ENCODE data around the gene PLAU.
"Not testable (repeated sequence)": the region's sequence is repeated elsewhere in the genome, so short reads cannot be mapped to it uniquely, and the experiment has no call there.

PLAU gene

GRCh38 chr10:73963533-73963932 lies 52.6 kb downstream of the PLAU start:
- not testable (repeated sequence) for H3K36me3 ChIP-seq (ENCODE audit: control insufficient read depth in 2 of 2, insufficient read depth in 2 of 2, low read length in 2 of 2); H3K27me3 ChIP-seq (ENCODE audit: control insufficient read depth in 2 of 2, insufficient read depth in 2 of 2, low read length in 2 of 2); H3K27ac ChIP-seq (ENCODE audit: low read depth in 2 of 2, low read length in 2 of 2); H3K9me3 ChIP-seq (ENCODE audit: control insufficient read depth in 2 of 2, low read length in 2 of 2); H3K4me3 ChIP-seq (ENCODE audit: low read length in 2 of 2); H3K9ac ChIP-seq (ENCODE audit: low read depth in 1 of 2, low read length in 2 of 2)
- peaks cover 13 to 21% of the 10 kb centered on the region in 2 donors for H3K4me1 ChIP-seq (ENCODE audit: control insufficient read depth in 2 of 2, insufficient read depth in 2 of 2, low read length in 2 of 2)

GRCh38 chr10:73964743-73965142 lies 53.8 kb downstream of the PLAU start:
- Histone ChIP-seq H3K27me3 (ENCODE audit: control insufficient read depth in 2 of 2, insufficient read depth in 2 of 2, low read length in 2 of 2) (no peaks in the 10 kb centered on the region), H3K9ac (ENCODE audit: low read depth in 1 of 2, low read length in 2 of 2) (no peak overlapping the region), H3K9me3 (ENCODE audit: control insufficient read depth in 2 of 2, low read length in 2 of 2) (no peaks in the 10 kb centered on the region), H3K4me1 (ENCODE audit: control insufficient read depth in 2 of 2, insufficient read depth in 2 of 2, low read length in 2 of 2) (peaks cover 15 to 22% of the 10 kb centered on the region in 2 donors), H3K4me3 (ENCODE audit: low read length in 2 of 2) (no peak overlapping the region), H3K36me3 (ENCODE audit: control insufficient read depth in 2 of 2, insufficient read depth in 2 of 2, low read length in 2 of 2) (no peaks in the 10 kb centered on the region), H3K27ac (ENCODE audit: low read depth in 2 of 2, low read length in 2 of 2) (no peak overlapping the region)

- not testable (repeated sequence) for H3K36me3 ChIP-seq (ENCODE audit: control insufficient read depth in 2 of 2, insufficient read depth in 2 of 2, low read length in 2 of 2); H3K9me3 ChIP-seq (ENCODE audit: control insufficient read depth in 2 of 2, low read length in 2 of 2); H3K27me3 ChIP-seq (ENCODE audit: control insufficient read depth in 2 of 2, insufficient read depth in 2 of 2, low read length in 2 of 2)
- peak overlapping the region; percentile 83 to 89 for H3K27ac ChIP-seq (ENCODE audit: low read depth in 2 of 2, low read length in 2 of 2)
- H3K4me3 ChIP-seq (ENCODE audit: low read length in 2 of 2), result peak overlapping the region; percentile 15 to 57
- H3K4me1 ChIP-seq (ENCODE audit: control insufficient read depth in 2 of 2, insufficient read depth in 2 of 2, low read length in 2 of 2), result peaks cover 15 to 22% of the 10 kb centered on the region in 2 donors
- peak overlapping the region; percentile 4 to 67 for H3K9ac ChIP-seq (ENCODE audit: low read depth in 1 of 2, low read length in 2 of 2)
These were observed 54.4 kb downstream of the PLAU start for GRCh38 chr10:73965267-73965889.

GRCh38 chr10:73965890-73966768 lies 55.2 kb downstream of the PLAU start:
- H3K9ac ChIP-seq (ENCODE audit: low read depth in 1 of 2, low read length in 2 of 2), result peak overlapping the region; percentile 4 to 67
- H3K27ac ChIP-seq (ENCODE audit: low read depth in 2 of 2, low read length in 2 of 2), result peak overlapping the region; percentile 83 to 89
- H3K36me3 ChIP-seq (ENCODE audit: control insufficient read depth in 2 of 2, insufficient read depth in 2 of 2, low read length in 2 of 2), result no peaks in the 10 kb centered on the region
- peak overlapping the region; percentile 15 to 57 for H3K4me3 ChIP-seq (ENCODE audit: low read length in 2 of 2)
- peaks cover 15 to 22% of the 10 kb centered on the region in 2 donors for H3K4me1 ChIP-seq (ENCODE audit: control insufficient read depth in 2 of 2, insufficient read depth in 2 of 2, low read length in 2 of 2)
- no peaks in the 10 kb centered on the region for H3K9me3 ChIP-seq (ENCODE audit: control insufficient read depth in 2 of 2, low read length in 2 of 2)
- no peaks in the 10 kb centered on the region for H3K27me3 ChIP-seq (ENCODE audit: control insufficient read depth in 2 of 2, insufficient read depth in 2 of 2, low read length in 2 of 2)

- H3K36me3 ChIP-seq (ENCODE audit: control insufficient read depth in 2 of 2, insufficient read depth in 2 of 2, low read length in 2 of 2), result no peaks in the 10 kb centered on the region
- no peaks in the 10 kb centered on the region for H3K27me3 ChIP-seq (ENCODE audit: control insufficient read depth in 2 of 2, insufficient read depth in 2 of 2, low read length in 2 of 2)
- H3K9ac ChIP-seq (ENCODE audit: low read depth in 1 of 2, low read length in 2 of 2), result no peak overlapping the region
- peak overlapping the region; percentile 83 to 89 for H3K27ac ChIP-seq (ENCODE audit: low read depth in 2 of 2, low read length in 2 of 2)
- no peak overlapping the region for H3K4me3 ChIP-seq (ENCODE audit: low read length in 2 of 2)
- no peaks in the 10 kb centered on the region for H3K9me3 ChIP-seq (ENCODE audit: control insufficient read depth in 2 of 2, low read length in 2 of 2)
- peaks cover 15 to 22% of the 10 kb centered on the region in 2 donors for H3K4me1 ChIP-seq (ENCODE audit: control insufficient read depth in 2 of 2, insufficient read depth in 2 of 2, low read length in 2 of 2)
These were observed 56.1 kb downstream of the PLAU start for GRCh38 chr10:73967022-73967429.

Data from mucosa of rectum (tissue), 2 donors.